GM18873 (cell line): ENCODE results near the gene PLCH1.
A peak's percentile ranks its signal among the peaks of the same experiment; 100 is the strongest.

Experiments used
- ATAC-seq: cut with Tn5 transposase; IDR thresholded peaks from one replicate; pipeline ENCODE4 v1.9.1; 2021; ENCODE audit warnings: mild to moderate bottlenecking, moderate library complexity, moderate number of reproducible peaks; ENCODE audit not compliant: unreplicated experiment, low FRiP score

PLCH1 gene

GRCh38 chr3:155365178-155365783 lies 379.6 kb downstream of the PLCH1 start:
- no peak for ATAC-seq

- no peak for ATAC-seq
These were observed 380.4 kb downstream of the PLCH1 start for GRCh38 chr3:155364492-155364891.

GRCh38 chr3:155363690-155364070 lies 381.2 kb downstream of the PLCH1 start:
- no peak for ATAC-seq

DNA sequence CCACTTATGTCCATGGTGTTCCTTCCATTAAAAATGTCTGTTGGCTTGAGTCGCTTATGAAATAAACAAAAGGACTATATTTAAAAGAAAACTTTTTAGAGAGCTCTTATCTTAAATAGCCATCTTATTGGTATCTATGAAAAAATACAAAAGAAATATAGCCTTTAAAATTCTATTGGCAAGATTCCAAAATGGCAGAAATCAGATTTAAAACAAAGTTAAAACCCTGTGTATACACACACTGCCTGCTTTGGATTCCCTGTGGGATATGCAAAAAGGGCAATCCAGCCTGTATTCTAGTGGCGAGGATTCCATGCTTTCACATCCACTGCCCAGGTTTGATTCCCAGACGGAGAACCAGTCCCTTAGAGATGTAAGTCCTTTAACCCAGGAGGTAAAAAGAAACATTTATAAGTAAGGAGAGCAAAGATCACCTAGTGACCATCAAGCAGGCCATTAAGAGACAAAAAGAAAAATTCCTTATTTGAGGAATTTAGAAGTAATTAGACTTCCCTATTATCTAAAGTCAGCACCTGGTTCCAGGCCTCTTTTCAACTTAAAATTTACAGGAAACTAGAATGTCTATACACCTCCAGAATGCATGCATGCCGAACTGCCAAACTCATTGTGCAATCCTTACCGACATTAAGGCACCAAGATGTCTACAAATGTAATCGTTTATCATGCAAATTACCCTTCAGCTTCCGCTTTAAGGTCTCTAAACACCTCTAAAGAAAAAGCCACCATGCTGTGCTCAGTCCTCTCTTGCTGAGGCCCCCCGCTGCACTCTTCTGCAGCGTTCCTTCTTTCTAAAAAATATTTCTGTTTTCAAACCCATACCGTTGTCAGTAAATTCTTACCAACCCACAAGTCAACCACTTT lies 381.8 kb downstream of the PLCH1 start:
- no peak for ATAC-seq

GRCh38 chr3:155360281-155360680 lies 384.6 kb downstream of the PLCH1 start:
- ATAC-seq: no peak

DNA sequence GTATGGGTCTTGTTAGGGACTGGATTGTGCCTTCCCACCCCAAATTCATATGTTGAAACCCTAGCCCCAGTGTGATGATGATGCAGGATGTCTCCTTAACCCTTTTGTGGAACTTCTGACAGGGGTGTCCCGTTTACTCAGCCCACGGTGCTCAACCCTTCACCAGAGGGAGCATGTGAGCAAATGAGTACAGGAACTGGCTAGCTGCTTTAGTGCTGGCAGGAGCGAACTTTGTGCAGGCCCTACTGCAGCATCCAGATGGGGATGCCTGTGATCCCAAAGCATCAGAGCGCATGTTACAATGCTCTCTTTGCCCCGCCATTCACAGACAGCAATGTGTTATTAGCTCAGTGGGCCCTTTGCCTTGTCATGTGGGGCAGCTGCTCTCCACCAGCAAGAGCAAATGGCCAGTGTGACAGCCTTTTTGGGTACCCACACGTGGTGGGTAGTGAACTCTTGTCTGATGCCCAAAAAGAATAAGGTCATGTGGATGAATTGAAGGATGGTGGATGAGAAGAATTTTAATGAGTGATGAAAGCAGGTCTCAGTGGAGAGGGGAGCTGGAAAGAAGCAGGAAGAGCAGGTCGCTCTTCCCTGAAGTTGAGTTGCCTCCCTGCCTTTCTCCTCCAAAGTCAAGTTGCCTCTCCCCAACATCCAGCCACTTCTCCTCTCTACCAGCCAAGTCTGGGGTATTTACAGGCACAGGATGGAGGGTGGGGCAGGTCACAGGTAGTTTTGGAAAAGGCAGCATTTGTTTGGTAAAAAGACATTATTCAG lies 388.1 kb downstream of the PLCH1 start:
- no peak for ATAC-seq

GRCh38 chr3:155354658-155355057 lies 390.2 kb downstream of the PLCH1 start:
- ATAC-seq: no peak

DNA sequence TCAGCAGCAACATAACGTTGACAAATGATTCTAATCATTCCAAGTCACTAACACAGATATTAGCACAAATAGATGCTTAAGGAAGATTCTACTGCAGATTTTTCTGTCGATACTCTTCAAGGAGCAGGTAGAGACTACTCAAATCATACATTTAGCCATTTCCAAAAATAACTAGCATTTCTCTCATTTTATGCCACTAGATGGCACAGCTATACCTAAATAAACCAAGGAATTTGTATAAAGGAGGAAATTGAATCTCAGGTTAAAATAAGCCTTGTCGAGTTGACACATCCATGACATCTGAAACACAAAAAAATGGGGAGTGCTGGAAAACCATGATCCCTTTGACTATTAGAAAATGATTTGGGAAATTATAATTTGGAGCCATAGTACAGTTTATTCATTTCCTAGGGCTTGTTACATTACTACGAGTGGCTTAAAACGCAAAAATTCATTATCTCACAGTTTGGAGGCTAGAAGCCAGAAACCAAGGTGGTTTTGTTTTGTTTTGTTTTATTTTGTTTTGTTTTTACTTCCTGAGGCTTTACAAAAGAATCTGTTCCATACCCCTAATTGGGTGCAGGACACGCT lies 391.9 kb downstream of the PLCH1 start:
- ATAC-seq: no peak

DNA sequence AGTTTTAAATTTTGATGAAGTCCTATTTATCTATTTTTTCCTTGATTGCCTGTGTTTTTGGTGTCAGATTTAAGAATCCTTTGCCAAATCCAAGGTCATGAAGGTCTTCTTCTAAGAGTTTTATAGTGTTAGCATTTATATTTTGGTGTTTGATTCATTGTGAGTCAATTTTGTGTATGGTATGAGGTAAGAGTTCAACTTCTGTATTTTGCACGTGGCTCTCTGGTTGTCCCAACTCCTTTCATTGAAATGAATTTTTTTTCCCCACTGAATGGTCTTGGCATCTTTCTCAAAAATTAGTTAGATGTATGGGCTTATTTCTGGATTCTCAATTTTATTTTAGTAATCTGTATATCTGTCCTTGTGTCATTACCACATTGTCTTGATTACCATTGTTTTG lies 394.3 kb downstream of the PLCH1 start:
- no peak for ATAC-seq

GRCh38 chr3:155347901-155348300 lies 397.0 kb downstream of the PLCH1 start:
- ATAC-seq: no peak

DNA sequence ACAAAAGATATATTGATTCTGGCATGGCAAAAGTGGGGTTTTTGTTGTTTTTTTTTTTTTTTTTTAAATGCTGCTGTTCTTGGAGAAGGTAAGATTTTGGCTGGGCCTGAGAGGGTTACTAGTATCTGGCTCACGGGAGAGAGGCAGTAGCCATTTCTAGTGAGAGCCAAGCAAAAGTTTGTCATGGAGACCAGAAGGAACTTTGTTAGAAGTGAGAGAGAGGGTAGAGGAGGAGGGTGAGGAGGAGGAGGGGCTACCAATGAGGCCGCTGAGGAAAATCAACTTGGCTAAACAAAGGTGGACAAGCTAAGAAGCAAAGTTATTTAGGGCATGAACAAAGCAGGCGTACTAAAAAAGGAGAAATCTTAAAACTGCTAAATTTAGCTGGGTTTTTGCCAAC lies 402.5 kb downstream of the PLCH1 start:
- no peak for ATAC-seq

DNA sequence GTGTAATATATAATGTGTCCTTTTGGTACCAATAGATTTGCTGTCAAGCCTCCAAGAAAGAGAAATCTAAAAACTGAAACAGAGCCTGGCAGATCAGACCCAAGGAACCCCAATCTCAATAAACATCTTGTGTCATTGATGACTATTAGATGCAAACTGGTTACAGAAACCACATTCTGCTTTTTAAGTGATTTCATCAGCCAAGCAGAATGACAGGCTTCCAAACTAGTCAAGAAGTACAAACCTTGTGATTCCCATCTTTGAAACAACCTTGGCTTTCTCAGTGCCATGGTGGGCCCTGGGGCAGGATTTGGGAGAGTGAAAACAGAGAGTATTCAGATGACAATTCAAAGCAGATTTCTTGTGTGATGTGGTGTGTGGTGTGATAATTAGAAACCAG lies 405.8 kb downstream of the PLCH1 start:
- no peak for ATAC-seq

DNA sequence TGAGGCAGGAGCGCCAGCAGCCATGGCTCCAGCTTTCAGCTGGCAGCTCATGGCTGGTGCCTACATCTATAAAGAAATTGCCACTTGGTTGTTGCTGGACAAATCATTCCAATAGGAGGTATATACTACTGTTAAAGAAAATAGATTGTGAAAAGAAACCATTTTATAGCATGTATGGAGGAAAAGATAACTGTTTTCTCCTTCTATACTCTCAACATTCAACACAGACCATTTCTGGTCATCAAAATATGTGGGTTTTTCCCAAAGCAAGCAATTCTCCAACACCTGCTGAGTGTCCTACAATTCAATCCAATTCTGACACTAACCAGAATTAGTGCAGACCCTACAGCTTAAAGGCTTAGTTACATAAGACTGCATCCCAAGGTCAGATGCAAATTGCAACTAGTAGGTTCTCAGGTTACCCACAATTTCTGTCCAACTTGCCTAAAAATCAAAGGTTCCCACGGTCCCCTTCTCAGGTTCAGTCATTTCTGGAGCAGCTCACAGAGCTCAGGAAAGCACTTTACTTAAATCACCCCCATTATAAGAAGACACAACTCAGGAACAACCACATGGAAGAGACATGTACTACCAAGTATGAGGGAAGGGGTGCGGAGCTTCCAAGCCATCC lies 409.0 kb downstream of the PLCH1 start:
- no peak for ATAC-seq

DNA sequence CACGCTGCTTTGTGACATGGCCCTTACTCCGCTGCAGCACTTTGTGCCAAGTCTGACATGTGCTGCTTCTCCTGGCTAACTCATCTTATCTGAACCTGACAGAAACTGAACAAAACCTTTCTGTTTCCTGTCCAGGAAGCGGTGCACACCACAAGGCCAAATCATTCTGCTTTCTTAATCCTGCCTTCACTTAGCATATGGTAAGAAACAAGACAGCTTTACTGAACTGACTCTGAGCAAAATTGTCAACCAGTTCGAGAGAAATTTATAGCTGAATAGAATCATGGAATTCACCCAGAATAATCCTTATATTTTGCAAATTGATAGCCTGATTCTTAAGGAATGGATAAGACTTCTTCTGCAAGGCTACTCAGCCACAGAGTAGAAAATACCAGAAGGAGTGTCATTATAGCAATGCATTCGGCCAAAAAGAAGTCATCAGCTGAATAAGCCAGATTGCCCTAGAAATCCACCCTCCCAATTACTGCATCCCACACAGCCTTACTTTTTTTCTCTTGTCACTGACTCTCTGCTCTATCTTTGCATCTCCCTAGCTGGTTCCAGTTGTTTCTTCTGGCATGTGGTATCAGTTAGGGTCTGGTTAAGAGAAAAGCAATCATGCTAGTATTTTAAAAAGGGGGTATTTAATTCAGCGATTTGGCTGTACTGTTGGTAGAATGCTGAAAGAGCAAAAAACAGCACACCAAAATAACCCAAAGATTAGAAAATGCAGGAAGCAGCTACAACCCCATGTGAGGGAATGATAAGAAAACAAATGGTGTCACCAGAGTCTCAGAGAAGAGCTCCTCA lies 409.8 kb downstream of the PLCH1 start:
- peak; percentile 89 for ATAC-seq

- ATAC-seq: no peak
These were observed 410.5 kb downstream of the PLCH1 start for GRCh38 chr3:155334215-155334913.

- ATAC-seq: no peak
These were observed 412.2 kb downstream of the PLCH1 start for GRCh38 chr3:155332716-155333115.

DNA sequence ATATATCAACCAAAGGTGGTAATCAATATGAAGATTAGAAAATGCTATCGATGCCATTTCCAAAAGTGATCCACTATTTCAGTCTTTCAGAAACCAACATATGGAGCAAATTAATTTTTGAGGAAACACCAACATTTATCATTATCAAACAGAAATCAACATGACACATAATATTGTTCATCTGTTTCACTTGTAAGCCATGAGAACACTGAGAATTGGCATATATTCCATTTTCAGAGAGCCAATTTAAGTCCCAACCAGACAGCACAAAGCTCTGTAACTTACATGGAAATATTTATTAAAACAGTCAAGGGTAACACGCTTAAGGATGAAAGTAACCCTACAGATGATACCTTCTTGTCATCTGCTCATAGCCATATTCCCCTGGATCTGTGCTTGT lies 413.8 kb downstream of the PLCH1 start:
- ATAC-seq: no peak

DNA sequence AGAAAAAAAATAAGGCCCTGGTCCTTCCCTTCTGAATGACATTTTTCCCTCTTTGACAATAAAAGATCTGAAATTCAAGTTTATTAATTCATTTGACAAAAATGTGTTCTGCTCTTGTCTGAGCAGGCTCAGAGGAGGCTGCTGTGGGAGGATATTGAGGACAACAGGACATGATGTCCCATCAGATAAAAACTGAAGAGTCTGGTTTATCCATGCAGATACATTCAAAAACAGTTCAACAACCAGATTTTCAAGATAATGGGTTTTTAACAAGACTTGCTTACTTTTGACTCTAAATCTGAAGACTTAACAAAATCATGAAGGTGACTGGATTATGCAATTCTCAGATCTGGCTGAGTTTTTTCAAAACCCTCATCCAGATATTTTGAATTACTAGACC lies 414.5 kb downstream of the PLCH1 start:
- no peak for ATAC-seq

- no peak for ATAC-seq
These were observed 415.3 kb downstream of the PLCH1 start for GRCh38 chr3:155329513-155330048.
